Upper lobe of right lung (tissue), 1 donor: ENCODE data around the gene APP. TPM values are rescaled to one million over a fixed set of nuclear protein-coding genes. Genes with fewer than 3 reads are reported as not detected.

ENCODE experiments used
- ATAC-seq: fragments of 200-7000 bp; cut with Tn5 transposase; one replicate; pipeline ENCODE4 v1.9.1; 2020; ENCODE audit warnings: mild to moderate bottlenecking, moderate library complexity
- DNase-seq: peaks from one replicate; pipeline ENCODE4 v3.0.0-alpha.2; 2020
- H3K27ac ChIP-seq: fragments of 200-600 bp; one replicate; pipeline ENCODE4 v1.8.0; 2022
- H3K27me3 ChIP-seq: fragments of 200-600 bp; one replicate; pipeline ENCODE4 v1.8.0; 2022; ENCODE audit warnings: mild to moderate bottlenecking
- H3K36me3 ChIP-seq: fragments of 200-600 bp; one replicate; pipeline ENCODE4 v1.8.0; 2022
- H3K4me1 ChIP-seq: fragments of 200-600 bp; one replicate; pipeline ENCODE4 v1.8.0; 2022
- H3K4me3 ChIP-seq: fragments of 200-600 bp; one replicate; pipeline ENCODE4 v1.8.0; 2022; ENCODE audit warnings: mild to moderate bottlenecking
- H3K9me3 ChIP-seq: fragments of 200-600 bp; one replicate; pipeline ENCODE4 v1.8.0; 2022
- intact Hi-C: fragments of 100-400 bp; cut with DNase I; formaldehyde crosslinking; loops from one replicate; pipeline ENCODE4 v1.11.0; 2022
- total RNA-seq: library from RNA; stranded (reverse); fragmentation: NEBNext Ultra II Directional; extraction: Animal tissue kit (Norgen Biotek cat#: 25700); gene quantifications from one replicate; pipeline ENCODE4 v1.2.1, GENCODE V29; 2021
- TF ChIP-seq, protein P1 (sequence below): fragments of 200-600 bp; IDR thresholded peaks from one replicate; pipeline ENCODE4 v1.8.0; 2022; ENCODE audit warnings: antibody characterized with exemption
- donor health status: DM: no; HTN: yes; CAD: no; lungs with severe emphysema.

The APP gene
- total RNA-seq, 1 donor from 2014 or later = 480 TPM

DNA sequence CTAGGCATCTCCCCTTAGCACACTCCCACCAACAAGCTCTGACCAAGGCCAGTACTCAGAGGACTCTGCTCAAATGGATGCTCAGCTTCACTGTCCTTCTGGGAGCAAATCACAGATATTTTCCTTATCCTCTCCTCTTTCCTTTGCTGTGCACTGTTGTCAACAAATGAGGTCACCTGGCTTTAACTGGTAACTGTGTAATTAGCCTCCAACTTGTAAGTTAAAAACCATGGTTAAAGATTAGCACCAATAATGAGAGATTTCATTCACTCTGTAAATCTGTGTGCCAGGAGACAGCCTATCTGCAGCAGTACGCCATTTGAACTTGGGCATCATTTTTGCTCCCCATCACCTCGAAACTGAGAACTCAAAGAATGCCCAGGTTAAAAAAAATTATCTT, 286.3 kb downstream of the APP start:
- no peaks in the 10 kb centered on the region for H3K4me1 ChIP-seq
- no peaks in the 10 kb centered on the region for H3K9me3 ChIP-seq
- no peaks in the 10 kb centered on the region for H3K27me3 ChIP-seq
- DNase-seq (no peak), ATAC-seq (no peak)
- no peak overlapping the region for H3K4me3 ChIP-seq
- TF ChIP-seq, protein P1, sequence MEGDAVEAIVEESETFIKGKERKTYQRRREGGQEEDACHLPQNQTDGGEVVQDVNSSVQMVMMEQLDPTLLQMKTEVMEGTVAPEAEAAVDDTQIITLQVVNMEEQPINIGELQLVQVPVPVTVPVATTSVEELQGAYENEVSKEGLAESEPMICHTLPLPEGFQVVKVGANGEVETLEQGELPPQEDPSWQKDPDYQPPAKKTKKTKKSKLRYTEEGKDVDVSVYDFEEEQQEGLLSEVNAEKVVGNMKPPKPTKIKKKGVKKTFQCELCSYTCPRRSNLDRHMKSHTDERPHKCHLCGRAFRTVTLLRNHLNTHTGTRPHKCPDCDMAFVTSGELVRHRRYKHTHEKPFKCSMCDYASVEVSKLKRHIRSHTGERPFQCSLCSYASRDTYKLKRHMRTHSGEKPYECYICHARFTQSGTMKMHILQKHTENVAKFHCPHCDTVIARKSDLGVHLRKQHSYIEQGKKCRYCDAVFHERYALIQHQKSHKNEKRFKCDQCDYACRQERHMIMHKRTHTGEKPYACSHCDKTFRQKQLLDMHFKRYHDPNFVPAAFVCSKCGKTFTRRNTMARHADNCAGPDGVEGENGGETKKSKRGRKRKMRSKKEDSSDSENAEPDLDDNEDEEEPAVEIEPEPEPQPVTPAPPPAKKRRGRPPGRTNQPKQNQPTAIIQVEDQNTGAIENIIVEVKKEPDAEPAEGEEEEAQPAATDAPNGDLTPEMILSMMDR = no peak
- H3K36me3 ChIP-seq = peaks cover 13% of the 10 kb centered on the region
- intact Hi-C loops = loop anchor here (10.0 kb wide), 1 partner anchor 290 kb away; the partner anchor contains the start of gene APP
- no peak overlapping the region for H3K27ac ChIP-seq

DNA sequence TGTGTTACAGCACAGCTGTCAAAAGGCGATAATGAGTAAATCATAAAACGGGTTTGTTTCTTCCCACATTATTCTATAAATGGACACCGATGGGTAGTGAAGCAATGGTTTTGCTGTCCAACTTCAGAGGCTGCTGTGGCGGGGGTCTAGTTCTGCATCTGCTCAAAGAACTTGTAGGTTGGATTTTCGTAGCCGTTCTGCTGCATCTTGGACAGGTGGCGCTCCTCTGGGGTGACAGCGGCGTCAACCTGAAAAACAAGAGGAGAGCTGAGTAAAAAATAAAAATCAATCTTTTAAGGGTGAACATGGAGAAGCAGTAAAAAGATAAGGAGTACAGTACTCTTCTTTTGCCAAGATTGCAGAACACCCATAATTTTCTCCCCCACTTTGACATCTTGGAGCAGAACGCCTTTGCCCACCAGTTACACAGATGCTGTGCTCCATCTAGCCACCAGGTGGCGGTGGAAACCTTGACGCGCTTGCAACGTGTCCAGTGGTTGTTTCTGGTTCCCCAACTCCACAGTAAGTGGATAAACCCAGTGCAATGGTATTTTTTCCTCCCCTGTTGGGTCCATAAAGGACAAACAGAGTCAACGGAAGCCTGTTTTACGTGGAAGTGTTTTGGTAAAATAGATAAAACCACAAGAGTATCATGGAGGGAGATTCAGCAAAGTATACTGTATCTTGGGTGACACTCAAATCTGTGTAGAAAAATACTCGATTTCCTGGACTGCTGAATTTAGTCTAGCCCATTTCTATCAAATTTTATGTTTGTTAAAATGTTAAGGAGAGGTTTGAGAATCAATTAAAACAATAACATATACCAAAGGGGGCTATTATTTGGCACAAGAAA, 288.8 kb downstream of the APP start:
- H3K4me3 ChIP-seq = no peak overlapping the region
- intact Hi-C loops = loop anchor here (10.0 kb wide), 1 partner anchor 293 kb away; the partner anchor contains the start of gene APP
- TF ChIP-seq, protein P1 = peak; percentile 97
- H3K4me1 ChIP-seq = no peaks in the 10 kb centered on the region
- DNase-seq = peak; percentile 77
- H3K27me3 ChIP-seq = no peaks in the 10 kb centered on the region
- peak; percentile 95 for ATAC-seq
- H3K36me3 ChIP-seq = peaks cover 13% of the 10 kb centered on the region
- H3K27ac ChIP-seq = no peak overlapping the region
- H3K9me3 ChIP-seq = no peaks in the 10 kb centered on the region

DNA sequence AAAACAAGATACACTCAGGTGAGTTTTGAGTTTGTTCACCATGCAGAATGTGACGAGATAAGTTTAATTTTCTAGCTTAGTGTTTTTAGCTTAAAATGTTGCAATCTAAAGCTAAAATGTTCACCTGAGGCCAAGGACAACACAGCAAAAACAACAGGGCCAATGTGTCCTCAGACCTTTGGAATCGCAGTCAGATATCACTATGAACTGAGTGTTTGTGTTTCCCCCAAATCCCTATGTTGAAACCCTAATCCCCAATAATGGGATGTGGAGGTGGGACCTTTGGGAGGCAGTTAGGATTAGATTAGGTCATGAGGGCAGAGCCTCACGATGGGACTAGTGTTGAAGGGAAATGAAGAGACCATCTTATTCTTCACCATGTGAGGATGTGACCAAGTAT, 291.4 kb downstream of the APP start:
- no peak for ATAC-seq
- intact Hi-C loops = no loop called here

DNA sequence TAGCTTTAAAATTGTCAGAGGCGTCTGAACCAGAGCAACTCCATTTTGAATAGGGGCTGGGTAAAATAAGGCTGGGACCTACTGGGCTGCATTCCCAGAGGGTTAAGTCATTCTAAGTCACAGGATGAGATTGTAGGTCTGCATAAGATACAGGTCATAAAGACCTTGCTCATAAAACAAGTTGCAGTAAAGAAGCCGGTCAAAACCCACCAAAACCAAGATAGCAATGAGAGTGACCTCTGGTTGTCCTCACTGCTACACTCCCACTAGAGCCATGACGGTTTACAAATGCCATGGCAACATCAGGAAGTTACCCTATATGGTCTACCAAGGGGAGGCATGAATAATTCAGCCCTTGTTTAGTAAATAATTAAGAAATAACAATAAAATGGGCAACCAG, 292.2 kb downstream of the APP start:
- Histone ChIP-seq H3K4me3 (no peak overlapping the region), H3K36me3 (peaks cover 13% of the 10 kb centered on the region), H3K27ac (no peak overlapping the region), H3K9me3 (no peaks in the 10 kb centered on the region), H3K27me3 (no peaks in the 10 kb centered on the region), H3K4me1 (no peaks in the 10 kb centered on the region)
- intact Hi-C loops = no loop called here
- TF ChIP-seq, protein P1 = no peak
- DNase-seq = no peak
- no peak for ATAC-seq

More for the DNA sequence above, 291.4 kb downstream of the APP start:
- Histone ChIP-seq H3K27me3 (no peaks in the 10 kb centered on the region), H3K4me1 (no peaks in the 10 kb centered on the region), H3K4me3 (no peak overlapping the region), H3K36me3 (peaks cover 13% of the 10 kb centered on the region), H3K9me3 (no peaks in the 10 kb centered on the region), H3K27ac (no peak overlapping the region)
- TF ChIP-seq, protein P1 = no peak
- no peak for DNase-seq

DNA sequence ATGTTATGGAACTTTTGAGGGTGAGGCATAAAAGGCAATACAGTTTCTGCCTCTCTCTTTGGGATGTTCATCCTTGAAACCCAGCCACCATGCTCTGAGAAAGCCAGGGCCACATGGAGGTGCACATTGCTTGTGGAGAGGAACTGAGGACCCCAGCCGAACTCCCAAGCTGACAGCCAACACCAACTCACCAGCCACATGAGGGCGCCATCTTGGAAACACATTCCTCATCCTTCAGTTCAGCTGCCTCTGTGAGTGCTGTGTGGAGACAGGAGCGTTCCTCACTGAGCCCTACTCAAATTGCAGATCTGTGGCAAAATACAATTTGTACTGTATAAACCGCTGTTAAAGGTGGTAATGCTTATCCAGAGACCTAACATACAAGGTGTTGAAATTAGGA, 298.3 kb downstream of the APP start:
- DNase-seq (no peak), ATAC-seq (no peak)
- H3K27ac ChIP-seq = no peak overlapping the region
- TF ChIP-seq, protein P1 = no peak
- no peaks in the 10 kb centered on the region for H3K9me3 ChIP-seq
- intact Hi-C loops = no loop called here
- no peaks in the 10 kb centered on the region for H3K27me3 ChIP-seq
- no peaks in the 10 kb centered on the region for H3K36me3 ChIP-seq
- no peak overlapping the region for H3K4me3 ChIP-seq
- no peaks in the 10 kb centered on the region for H3K4me1 ChIP-seq
